Erythroblast (primary cell): ENCODE results near the gene KCTD16.

Source experiments
- GATA1 ChIP-seq: IDR thresholded peaks from 2 replicates; pipeline ENCODE4 v1.6.1; 2011; ENCODE audit warnings: low read depth, mild to moderate bottlenecking, control low read depth, low read length, moderate library complexity
- POLR2A ChIP-seq: IDR thresholded peaks from 2 replicates; pipeline ENCODE4 v1.6.1; 2011; ENCODE audit warnings: mild to moderate bottlenecking, low read length

DNA sequence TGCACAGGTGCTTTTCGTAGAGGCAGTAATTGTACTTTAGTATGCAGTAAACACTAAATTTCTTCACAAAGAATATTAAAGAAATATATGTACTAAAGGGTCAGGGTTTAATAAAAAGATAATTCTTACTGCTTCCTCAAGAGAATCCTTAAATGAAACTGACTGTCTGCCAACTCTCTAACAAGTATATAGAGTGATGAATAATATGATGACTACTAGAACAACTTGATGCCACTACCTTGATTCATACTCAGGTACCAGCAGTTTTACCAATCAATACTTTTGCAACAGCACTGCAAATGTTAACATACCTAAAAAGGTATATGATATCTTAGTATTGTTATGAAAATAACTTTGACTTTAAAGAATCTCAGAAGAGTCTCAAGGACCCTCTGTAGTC, 4.0 kb upstream of the KCTD16 start:
- no peak for TF ChIP-seq POLR2A
- TF ChIP-seq GATA1, result no peak
